GM18517 (cell line): Measurements from ENCODE around the gene GULP1.
A peak's percentile ranks its signal among the peaks of the same experiment; 100 is the strongest.
"Not testable (repeated sequence)": the region's sequence is repeated elsewhere in the genome, so short reads cannot be mapped to it uniquely, and the experiment has no call there.

Experiments used
- ATAC-seq: cut with Tn5 transposase; IDR thresholded peaks from one replicate; pipeline ENCODE4 v1.9.1; 2021; ENCODE audit warnings: mild to moderate bottlenecking, moderate library complexity; ENCODE audit not compliant: unreplicated experiment

Gene GULP1

GRCh38 chr2:188522517-188522916 is 230.8 kb downstream of the GULP1 start:
- no peak for ATAC-seq

GRCh38 chr2:188523919-188524318 is 232.2 kb downstream of the GULP1 start:
- no peak for ATAC-seq

GRCh38 chr2:188524519-188525113 is 232.9 kb downstream of the GULP1 start:
- ATAC-seq = peak; percentile 89

GRCh38 chr2:188526701-188527100 is 235.0 kb downstream of the GULP1 start:
- ATAC-seq = no peak

- no peak for ATAC-seq
These were observed 235.5 kb downstream of the GULP1 start for GRCh38 chr2:188527141-188527540.

GRCh38 chr2:188527581-188527993 is 235.9 kb downstream of the GULP1 start:
- ATAC-seq = no peak

- no peak for ATAC-seq
These were observed 238.0 kb downstream of the GULP1 start for GRCh38 chr2:188529710-188530109.

GRCh38 chr2:188534875-188535274 is 243.2 kb downstream of the GULP1 start:
- no peak for ATAC-seq

- ATAC-seq = no peak
These were observed 260.0 kb downstream of the GULP1 start for GRCh38 chr2:188551671-188552070.

GRCh38 chr2:188557081-188557480 is 265.4 kb downstream of the GULP1 start:
- ATAC-seq = no peak

- ATAC-seq = not testable (repeated sequence)
These were observed 267.8 kb downstream of the GULP1 start for GRCh38 chr2:188559455-188559854.

- ATAC-seq = no peak
These were observed 269.9 kb downstream of the GULP1 start for GRCh38 chr2:188561473-188561979.

GRCh38 chr2:188569431-188570165 is 277.9 kb downstream of the GULP1 start:
- ATAC-seq = no peak

GRCh38 chr2:188570370-188570769 is 278.7 kb downstream of the GULP1 start:
- no peak for ATAC-seq

- no peak for ATAC-seq
These were observed 280.0 kb downstream of the GULP1 start for GRCh38 chr2:188571543-188572303.

GRCh38 chr2:188572592-188572991 is 280.9 kb downstream of the GULP1 start:
- ATAC-seq = no peak

- ATAC-seq = no peak
These were observed 281.8 kb downstream of the GULP1 start for GRCh38 chr2:188573453-188573852.

- no peak for ATAC-seq
These were observed 284.3 kb downstream of the GULP1 start for GRCh38 chr2:188576006-188576405.

- no peak for ATAC-seq
These were observed 285.0 kb downstream of the GULP1 start for GRCh38 chr2:188576651-188577050.

- no peak for ATAC-seq
These were observed 285.6 kb downstream of the GULP1 start for GRCh38 chr2:188577231-188577630.

GRCh38 chr2:188580738-188581137 is 289.1 kb downstream of the GULP1 start:
- no peak for ATAC-seq

- no peak for ATAC-seq
These were observed 290.5 kb downstream of the GULP1 start for GRCh38 chr2:188582211-188582610.
